Melanocyte of skin (primary cell): ENCODE data around the gene PUM1. TPM values are rescaled to one million over a fixed set of nuclear protein-coding genes. Genes with fewer than 3 reads are reported as not detected.

Experiments used
- small RNA-seq, 2 donors: library from RNA; depleted of rRNA; stranded (forward); fragments of <200 nt; gene quantifications; one replicate each; pipeline ENCODE3, GENCODE V24; 2012
- total RNA-seq, 2 donors: library from RNA; depleted of rRNA; stranded (reverse); fragments of >200 nt; gene quantifications; 2 replicates each; pipeline ENCODE4 v1.2.3, GENCODE V29; 2012

Gene PUM1
- 10 to 100 TPM; 56.4 to 62.3 TPM for total RNA-seq

DNA sequence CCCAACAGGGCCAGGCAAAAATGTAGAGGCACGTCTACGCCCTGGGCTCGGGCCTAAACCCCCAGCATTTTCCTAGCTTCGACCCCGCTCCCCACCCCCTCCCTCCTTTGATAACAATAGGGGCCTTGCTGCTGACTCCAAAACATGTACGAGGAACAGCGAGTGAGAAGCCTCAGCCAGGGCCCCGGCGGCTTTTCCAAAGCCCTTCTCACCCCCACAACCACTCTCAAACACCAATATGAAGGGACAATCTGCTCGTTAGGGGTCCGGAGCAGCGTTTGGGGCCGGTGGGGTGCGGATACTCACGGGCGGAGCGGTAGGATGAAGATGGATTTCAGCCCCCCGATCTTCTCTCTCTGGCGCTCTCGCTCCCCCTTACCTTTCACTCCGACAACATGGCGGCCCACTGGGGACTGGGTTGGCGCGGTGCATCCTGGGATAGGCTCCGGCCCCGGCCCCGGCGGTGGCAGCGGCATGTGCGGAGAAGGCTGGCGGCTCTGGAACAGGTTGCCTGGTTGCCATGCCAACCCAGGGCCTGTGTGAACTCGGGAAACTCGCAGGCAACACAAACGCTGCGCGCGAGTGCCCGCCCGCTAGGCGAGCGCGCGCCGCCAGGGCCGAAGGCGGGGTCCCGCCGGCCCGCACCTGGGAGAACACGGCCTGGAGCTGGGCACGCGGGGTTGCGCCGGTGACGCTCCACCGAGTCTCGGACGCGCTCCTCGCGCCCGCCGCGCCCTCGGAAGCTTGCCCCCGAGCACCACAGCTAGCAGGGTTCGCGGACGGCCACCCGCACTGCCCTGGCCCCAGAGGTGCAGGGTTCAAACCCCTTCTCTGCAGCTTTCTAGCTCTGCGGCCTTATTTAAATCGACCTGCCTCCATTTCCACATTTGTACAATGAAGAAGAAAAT lies at the start of gene PUM1:
Gene PUM1, minus strand, starts transcription at position 408 of the 908 bp plus-strand sequence. CDS start 6,151 bp downstream, outside the sequence.

DNA sequence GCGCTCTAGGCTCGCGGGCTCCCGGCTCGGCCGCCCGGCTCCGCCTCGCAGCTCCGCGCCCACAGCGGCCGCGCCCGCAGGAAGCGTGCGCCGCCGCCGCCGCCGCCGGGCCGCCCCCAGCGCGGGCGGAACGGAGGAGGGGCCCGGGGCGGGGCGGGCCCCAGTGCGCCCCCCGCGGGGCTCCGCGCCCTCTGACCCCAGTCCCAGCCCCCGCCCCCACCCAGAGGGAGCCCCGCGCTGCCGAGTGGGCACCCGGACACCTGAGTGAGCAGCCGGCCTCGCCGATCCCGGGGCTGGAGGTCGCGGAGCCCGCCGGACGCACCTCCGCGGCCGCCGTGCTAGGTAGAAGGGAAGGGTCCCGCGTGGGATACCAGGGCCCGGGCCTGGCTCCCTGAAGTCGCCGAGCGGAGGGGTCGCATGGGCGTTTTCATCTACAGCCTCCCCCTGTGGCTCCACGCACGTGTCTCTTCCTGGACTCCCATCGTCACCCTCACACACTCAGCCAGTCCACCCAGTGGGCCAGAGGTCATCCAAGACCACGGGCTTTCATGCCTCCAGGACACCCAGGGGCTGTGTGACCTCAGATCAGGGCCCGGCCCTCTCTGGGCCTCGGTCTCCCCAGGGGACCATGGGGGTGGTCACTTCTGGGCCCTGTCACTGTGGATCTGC lies 156.7 kb downstream of the PUM1 start, which contains the start of gene SDC3:
Gene SDC3, minus strand, starts transcription at position 63 of the 669 bp plus-strand sequence. CDS start 172 bp downstream, outside the sequence.

Small RNA genes within 50 kb of the gene (small RNA-seq; reads per million reads assigned to genes)
- gene AL356320.1 (0 reads per million in 2 donors), gene RN7SL371P (0 reads per million in 2 donors)

Other genes starting within 250 kb of the PUM1 start
- gene SDC3, start 157.0 kb downstream of the PUM1 start, total RNA-seq: 100 to 1,000 TPM; 168 to 349 TPM
- 1 to 10 TPM in 1 of 2 donors, under 1 TPM in 1; 0.67 to 1.0 TPM for gene NKAIN1, start 174.2 kb upstream of the PUM1 start, total RNA-seq
- 100 to 1,000 TPM in 1 of 2 donors, 10 to 100 TPM in 1; 71.9 to 128 TPM for gene SNRNP40, start 231.1 kb upstream of the PUM1 start, total RNA-seq
- 10 to 100 TPM; 38.5 to 66.6 TPM for gene ZCCHC17, start 231.3 kb upstream of the PUM1 start, total RNA-seq